ENCODE results near the gene HNRNPAB. TPM values are rescaled to one million over a fixed set of nuclear protein-coding genes. Genes with fewer than 3 reads are reported as not detected.

The HNRNPAB gene
- total RNA-seq = 100 to 1,000 TPM; 185 to 215 TPM

GRCh38 chr5:178204182-178204934, at the start of gene HNRNPAB:
TSS of gene HNRNPAB (plus strand) at chr5:178204533. CDS start at chr5:178204838, 305 bp downstream.
- peaks cover 2% of the 10 kb centered on the region for H3K27me3 Mint-ChIP-seq
- peak within 1 kb of the TSS; percentile 97 for H3K4me3 Mint-ChIP-seq
- no peaks in the 10 kb centered on the region for H3K9me3 Mint-ChIP-seq
- peak within 1 kb of the TSS; percentile 98 for H3K27ac Mint-ChIP-seq
- peaks cover 42% of the 10 kb centered on the region for H3K36me3 Mint-ChIP-seq (ENCODE audit: low read depth)
- H3K4me1 Mint-ChIP-seq = peaks cover 40% of the 10 kb centered on the region
- ChIA-PET CTCF (interaction anchor here (1.0 to 1.3 kb wide), 3 partner anchors 11 to 84 kb away, joined by 3 read pairs; no protein-coding TSS in a partner anchor), POLR2A (no interaction called here)
- DNase-seq = peak; percentile 95

- H3K36me3 Mint-ChIP-seq (ENCODE audit: low read depth) = peaks cover 21% of the 10 kb centered on the region
- no peak overlapping the region for H3K27ac Mint-ChIP-seq
- ChIA-PET POLR2A (interaction anchor here (0.7 kb wide), 1 partner anchor 684 kb away, joined by 4 read pairs; no protein-coding TSS in a partner anchor), CTCF (interaction anchor here (0.6 to 4.6 kb wide), 2 partner anchors 79 to 187 kb away, joined by 3 to 25 read pairs; no protein-coding TSS in a partner anchor)
- H3K9me3 Mint-ChIP-seq = no peaks in the 10 kb centered on the region
- DNase-seq = no peak
- no peak overlapping the region for H3K4me3 Mint-ChIP-seq
- no peaks in the 10 kb centered on the region for H3K27me3 Mint-ChIP-seq
- H3K4me1 Mint-ChIP-seq = peaks cover 33% of the 10 kb centered on the region
Observed at GRCh38 chr5:178155065-178155464, 49.3 kb upstream of the HNRNPAB start.

- Mint-ChIP-seq H3K36me3 (ENCODE audit: low read depth) (no peaks in the 10 kb centered on the region), H3K4me1 (peaks cover 10% of the 10 kb centered on the region), H3K9me3 (no peaks in the 10 kb centered on the region), H3K4me3 (no peak overlapping the region), H3K27me3 (peaks cover 15% of the 10 kb centered on the region), H3K27ac (no peak overlapping the region)
- ChIA-PET CTCF (interaction anchor here (1.0 kb wide), 1 partner anchor 10 kb away, joined by 3 read pairs; no protein-coding TSS in a partner anchor), POLR2A (no interaction called here)
- no peak for DNase-seq
Observed at GRCh38 chr5:178160176-178160575, 44.2 kb upstream of the HNRNPAB start.

GRCh38 chr5:178162481-178162880, 41.9 kb upstream of the HNRNPAB start:
- Mint-ChIP-seq H3K4me3 (no peak overlapping the region), H3K9me3 (no peaks in the 10 kb centered on the region), H3K27ac (no peak overlapping the region), H3K4me1 (peaks cover 10% of the 10 kb centered on the region), H3K36me3 (ENCODE audit: low read depth) (no peaks in the 10 kb centered on the region), H3K27me3 (peaks cover 23% of the 10 kb centered on the region)
- no peak for DNase-seq
- ChIA-PET CTCF (interaction anchor here (1.7 kb wide), 1 partner anchor 87 kb away, joined by 11 read pairs; no protein-coding TSS in a partner anchor), POLR2A (no interaction called here)

GRCh38 chr5:178163772-178164735, 40.3 kb upstream of the HNRNPAB start:
- H3K9me3 Mint-ChIP-seq = no peaks in the 10 kb centered on the region
- H3K27me3 Mint-ChIP-seq = peaks cover 23% of the 10 kb centered on the region
- no peak overlapping the region for H3K4me3 Mint-ChIP-seq
- peak; percentile 92 for DNase-seq
- ChIA-PET CTCF (interaction anchor here (0.6 to 1.4 kb wide), 4 partner anchors 11 to 89 kb away, joined by 3 to 4 read pairs (median 3); partner anchors contain the start of gene NHP2), POLR2A (no interaction called here)
- no peak overlapping the region for H3K27ac Mint-ChIP-seq
- H3K36me3 Mint-ChIP-seq (ENCODE audit: low read depth) = no peaks in the 10 kb centered on the region
- H3K4me1 Mint-ChIP-seq = peaks cover 10% of the 10 kb centered on the region

- Mint-ChIP-seq H3K27ac (no peak overlapping the region), H3K36me3 (ENCODE audit: low read depth) (no peaks in the 10 kb centered on the region), H3K27me3 (peaks cover 26% of the 10 kb centered on the region), H3K9me3 (no peaks in the 10 kb centered on the region), H3K4me3 (no peak overlapping the region), H3K4me1 (peaks cover 10% of the 10 kb centered on the region)
- DNase-seq = no peak
- ChIA-PET CTCF (interaction anchor here (2.1 kb wide), 1 partner anchor 90 kb away, joined by 10 read pairs; no protein-coding TSS in a partner anchor), POLR2A (interaction anchor here (0.6 kb wide), 1 partner anchor 549 kb away, joined by 4 read pairs; no protein-coding TSS in a partner anchor)
Observed at GRCh38 chr5:178165581-178165980, 38.8 kb upstream of the HNRNPAB start.

GRCh38 chr5:178170455-178170854, 33.9 kb upstream of the HNRNPAB start:
- no peak for DNase-seq
- Mint-ChIP-seq H3K9me3 (no peaks in the 10 kb centered on the region), H3K36me3 (ENCODE audit: low read depth) (no peaks in the 10 kb centered on the region), H3K27ac (no peak overlapping the region), H3K4me3 (no peak overlapping the region), H3K4me1 (no peaks in the 10 kb centered on the region), H3K27me3 (peaks cover 7% of the 10 kb centered on the region)
- CTCF ChIA-PET = no interaction called here
- POLR2A ChIA-PET = no interaction called here

GRCh38 chr5:178174456-178174855, 29.9 kb upstream of the HNRNPAB start:
- H3K36me3 Mint-ChIP-seq (ENCODE audit: low read depth) = no peaks in the 10 kb centered on the region
- ChIA-PET POLR2A (no interaction called here), CTCF (no interaction called here)
- no peak for DNase-seq
- no peak overlapping the region for H3K27ac Mint-ChIP-seq
- no peaks in the 10 kb centered on the region for H3K9me3 Mint-ChIP-seq
- no peaks in the 10 kb centered on the region for H3K27me3 Mint-ChIP-seq
- H3K4me1 Mint-ChIP-seq = no peaks in the 10 kb centered on the region
- H3K4me3 Mint-ChIP-seq = no peak overlapping the region

- Mint-ChIP-seq H3K27ac (no peak overlapping the region), H3K4me3 (no peak overlapping the region), H3K36me3 (ENCODE audit: low read depth) (no peaks in the 10 kb centered on the region), H3K27me3 (no peaks in the 10 kb centered on the region), H3K4me1 (no peaks in the 10 kb centered on the region), H3K9me3 (no peaks in the 10 kb centered on the region)
- DNase-seq = no peak
- ChIA-PET POLR2A (no interaction called here), CTCF (no interaction called here)
Observed at GRCh38 chr5:178176791-178177190, 27.5 kb upstream of the HNRNPAB start.

GRCh38 chr5:178177569-178177968, 26.8 kb upstream of the HNRNPAB start:
- no peak overlapping the region for H3K27ac Mint-ChIP-seq
- CTCF ChIA-PET = no interaction called here
- POLR2A ChIA-PET = no interaction called here
- DNase-seq = no peak
- H3K36me3 Mint-ChIP-seq (ENCODE audit: low read depth) = no peaks in the 10 kb centered on the region
- no peaks in the 10 kb centered on the region for H3K27me3 Mint-ChIP-seq
- no peak overlapping the region for H3K4me3 Mint-ChIP-seq
- H3K4me1 Mint-ChIP-seq = peaks cover 8% of the 10 kb centered on the region
- H3K9me3 Mint-ChIP-seq = no peaks in the 10 kb centered on the region

- Mint-ChIP-seq H3K9me3 (no peaks in the 10 kb centered on the region), H3K36me3 (ENCODE audit: low read depth) (no peaks in the 10 kb centered on the region), H3K4me1 (peaks cover 8% of the 10 kb centered on the region), H3K27me3 (no peaks in the 10 kb centered on the region), H3K4me3 (no peak overlapping the region), H3K27ac (no peak overlapping the region)
- ChIA-PET POLR2A (no interaction called here), CTCF (no interaction called here)
- DNase-seq = no peak
Observed at GRCh38 chr5:178180141-178180863, 24.0 kb upstream of the HNRNPAB start.

- POLR2A ChIA-PET = interaction anchor here (0.6 kb wide), 1 partner anchor 10 kb away, joined by 3 read pairs; no protein-coding TSS in a partner anchor
- H3K27me3 Mint-ChIP-seq = no peaks in the 10 kb centered on the region
- H3K9me3 Mint-ChIP-seq = no peaks in the 10 kb centered on the region
- no peaks in the 10 kb centered on the region for H3K36me3 Mint-ChIP-seq (ENCODE audit: low read depth)
- CTCF ChIA-PET = no interaction called here
- no peak for DNase-seq
- no peak overlapping the region for H3K27ac Mint-ChIP-seq
- no peak overlapping the region for H3K4me3 Mint-ChIP-seq
- H3K4me1 Mint-ChIP-seq = peaks cover 8% of the 10 kb centered on the region
Observed at GRCh38 chr5:178182158-178182876, 22.0 kb upstream of the HNRNPAB start.

Data from activated CD4-positive, alpha-beta T cell treated with anti-CD3 and anti-CD28 coated beads, Interleukin-2, amount 10 ng/mL, durations not matched to agents 7 days and 5 days (primary cell).